GM23338 (cell line): ENCODE results near the gene FASTKD1.
"Not testable (repeated sequence)": the region's sequence is repeated elsewhere in the genome, so short reads cannot be mapped to it uniquely, and the experiment has no call there.

Experiments used
- CREB1 ChIP-seq: fragments of 250-450 bp; sonication (Bioruptor Pico); IDR thresholded peaks from 2 replicates; pipeline ENCODE4 v1.5.0; 2020; ENCODE audit warnings: low read depth, mild to moderate bottlenecking, moderate library complexity
- CTCF ChIP-seq, 2 experiments: fragments of 200-600 bp in 1 of 2; sonication (generic) in 1 of 2; conservative IDR thresholded peaks; 2 replicates each; pipeline versions ENCODE4 v1.5.1 to v1.6.1; 2016 to 2017; ENCODE audit warnings: antibody characterized with exemption in 2 of 2, low read depth in 2 of 2, mild to moderate bottlenecking in 2 of 2, moderate library complexity in 1 of 2
- ETS1 ChIP-seq: IDR thresholded peaks from 2 replicates; pipeline ENCODE4 v1.6.1; 2016; ENCODE audit warnings: antibody characterized with exemption
- EZH2 ChIP-seq: fragments of 200-600 bp; sonication (generic); IDR thresholded peaks from one replicate; pipeline ENCODE4 v1.8.0; 2017; ENCODE audit warnings: antibody characterized with exemption, mild to moderate bottlenecking, low read depth; ENCODE audit not compliant: unreplicated experiment
- EZH2phosphoT487 ChIP-seq: fragments of 200-600 bp; sonication (generic); IDR thresholded peaks from one replicate; pipeline ENCODE4 v1.8.1; 2018; ENCODE audit warnings: antibody characterized with exemption; ENCODE audit not compliant: unreplicated experiment
- JUNB ChIP-seq: IDR thresholded peaks from one replicate; pipeline ENCODE4 v1.6.1; 2016; ENCODE audit warnings: antibody characterized with exemption; ENCODE audit not compliant: unreplicated experiment
- NANOG ChIP-seq: IDR thresholded peaks from 2 replicates; pipeline ENCODE4 v1.6.1; 2016; ENCODE audit warnings: antibody characterized with exemption, borderline replicate concordance
- POLR2AphosphoS5 ChIP-seq: IDR thresholded peaks from 2 replicates; pipeline ENCODE4 v1.6.1; 2016; ENCODE audit warnings: antibody characterized with exemption, low read depth
- REST ChIP-seq: IDR thresholded peaks from one replicate; pipeline ENCODE4 v1.6.1; 2018; ENCODE audit warnings: antibody characterized with exemption; ENCODE audit not compliant: unreplicated experiment
- STAT1 ChIP-seq: IDR thresholded peaks from one replicate; pipeline ENCODE4 v1.6.1; 2016; ENCODE audit warnings: antibody characterized with exemption; ENCODE audit not compliant: unreplicated experiment
- ZNF114 ChIP-seq: fragments of 250-450 bp; sonication (Bioruptor Pico); IDR thresholded peaks from 2 replicates; pipeline ENCODE4 v1.5.0; 2020; ENCODE audit warnings: mild to moderate bottlenecking, moderate library complexity
- ZNF331 ChIP-seq: fragments of 250-450 bp; sonication (Bioruptor Pico); IDR thresholded peaks from 2 replicates; pipeline ENCODE4 v1.5.0; 2020; ENCODE audit warnings: low read depth, mild to moderate bottlenecking, moderate library complexity

GRCh38 chr2:169514758-169515157 lies 58.9 kb downstream of the FASTKD1 start:
- not testable (repeated sequence) for TF ChIP-seq POLR2AphosphoS5; JUNB; CTCF (conservative IDR thresholded peaks at IDR 0.05; ENCODE audit: low read depth in 2 of 2); EZH2phosphoT487; REST; EZH2; ZNF331 (CRISPR knock-in tag); STAT1; CREB1 (CRISPR knock-in tag); ZNF114; ETS1; NANOG
